Heart left ventricle (tissue), 16 donors: ENCODE results near the gene CNPY3. TPM values are rescaled to one million over a fixed set of nuclear protein-coding genes. Genes with fewer than 3 reads are reported as not detected.

Experiments used
- ATAC-seq, 4 donors: fragments of 200-7000 bp; cut with Tn5 transposase; one replicate each; pipeline ENCODE4 v1.9.1; 2020 to 2022; ENCODE audit warnings: moderate library complexity in 4 of 4, mild to moderate bottlenecking in 3 of 4, moderate number of reproducible peaks in 1 of 4
- DNase-seq, 5 donors: peaks; one replicate each; pipeline ENCODE4 v3.0.0-alpha.2; 2020
- H3K27ac ChIP-seq, 12 donors: fragments of 200-600 bp; sonication (generic) in 4 of 12; one replicate each; pipeline versions ENCODE4 v1.5.0 to v1.8.0; 2016 to 2022; ENCODE audit warnings: mild to moderate bottlenecking in 2 of 12
- H3K27me3 ChIP-seq, 9 donors: fragments of 200-600 bp; sonication (generic) in 2 of 9; one replicate each; pipeline versions ENCODE4 v1.5.1 to v1.8.0; 2016 to 2022; ENCODE audit warnings: mild to moderate bottlenecking in 3 of 9
- H3K36me3 ChIP-seq, 9 donors: fragments of 200-600 bp; sonication (generic) in 2 of 9; one replicate each; pipeline versions ENCODE4 v1.5.0 to v1.8.0; 2018 to 2022; ENCODE audit warnings: mild to moderate bottlenecking in 2 of 9
- H3K4me1 ChIP-seq, 12 donors: fragments of 200-600 bp; sonication (generic) in 4 of 12; one replicate each; pipeline versions ENCODE4 v1.5.0 to v1.8.0; 2016 to 2022; ENCODE audit warnings: mild to moderate bottlenecking in 3 of 12
- H3K4me3 ChIP-seq, 12 donors: fragments of 200-600 bp; sonication (generic) in 4 of 12; one replicate each; pipeline versions ENCODE4 v1.5.0 to v1.8.0; 2017 to 2022; ENCODE audit warnings: mild to moderate bottlenecking in 9 of 12, moderate library complexity in 4 of 12
- H3K9me3 ChIP-seq, 12 donors: fragments of 200-600 bp; sonication (generic) in 4 of 12; one replicate each; pipeline versions ENCODE4 v1.5.0 to v1.8.0; 2016 to 2022; ENCODE audit warnings: mild to moderate bottlenecking in 1 of 12
- CTCF ChIP-seq, 12 donors: fragments of 200-600 bp; sonication (generic) in 4 of 12; IDR thresholded peaks; one replicate each; pipeline versions ENCODE4 v1.5.0 to v1.8.0; 2018 to 2022; ENCODE audit warnings: antibody characterized with exemption in 12 of 12, mild to moderate bottlenecking in 5 of 12
- POLR2A ChIP-seq, 2 donors: fragments of 450-650 bp; IDR thresholded peaks; one replicate each; pipeline ENCODE4 v1.6.1; 2017; ENCODE audit warnings: antibody characterized with exemption in 2 of 2, mild to moderate bottlenecking in 2 of 2, moderate library complexity in 2 of 2
- WGBS, 4 donors: extraction: QIAGEN DNeasy Blood & Tissue Kit in 2 of 4; methylation state at CpG; one replicate each; pipeline versions ENCODE4 v1.1.5 to v1.1.7; 2013 to 2018; 5-methylcytosine and 5-hydroxymethylcytosine counted together
- intact Hi-C, 10 donors: fragments of 100-400 bp; cut with DNase I; formaldehyde crosslinking; loops; one replicate each; pipeline versions ENCODE4 v1.11.1 to v1.14.2; 2022
- polyA plus RNA-seq, 2 donors: library from polyadenylated mRNA; stranded (reverse); fragments of 200-250 nt; gene quantifications; one replicate each; pipeline ENCODE4 v1.2.3, GENCODE V29; 2013
- total RNA-seq, 9 donors: library from RNA; depleted of rRNA in 2 of 9; stranded (reverse); fragments of >200 nt in 2 of 9; fragmentation: NEBNext Ultra II Directional in 3 of 9; extraction: Animal tissue kit (Norgen Biotek cat#: 25700) in 3 of 9; gene quantifications; one replicate each; pipeline versions ENCODE4 v1.1.0 to v1.2.4, GENCODE V29; 2016 to 2023
- donor health status: ischemic (EF 13 %, LVEDD 7.1; RV severe dilation, severe dysfunction).
- donor health status: healthy with polysubstance abuse.
- donor health status: DM: no; HTN: yes; CAD: no.
- donor health status: DM: no; HTN: no; CAD: no.
- donor health status: ischemic (EF 25% LVEDD 6.9; RV normal size, moderate dysfunction).
- donor health status: ischemic (EF 25% LVEDD 5.7; RV mildly dilated, moderate dysfunction).
- donor health status: healthy.
- donor health status: DM: yes; HTN: yes; CAD: no.
- donor health status: ischemic (EF 35%, LVEDD 5.7; RV mildly dilated, moderate dysfunction).
- donor health status: nonischemic (EF 11% LVEDD 7.7; RV severe dilation, severe dysfunction).
- donor health status: DM: yes; HTN: yes; CAD: no.
- donor health status: PGD.
- donor health status: ischemic (EF 29% LVEDD 5.4; RV normal size, mild dysfunction).
- donor health status: nonischemic (EF 23%, LVEDD 6.1; RV moderate dilation, normal function).

The CNPY3 gene
- total and polyA plus RNA-seq, 11 donors: 13.8 to 44.0 (median 20.6) TPM

DNA sequence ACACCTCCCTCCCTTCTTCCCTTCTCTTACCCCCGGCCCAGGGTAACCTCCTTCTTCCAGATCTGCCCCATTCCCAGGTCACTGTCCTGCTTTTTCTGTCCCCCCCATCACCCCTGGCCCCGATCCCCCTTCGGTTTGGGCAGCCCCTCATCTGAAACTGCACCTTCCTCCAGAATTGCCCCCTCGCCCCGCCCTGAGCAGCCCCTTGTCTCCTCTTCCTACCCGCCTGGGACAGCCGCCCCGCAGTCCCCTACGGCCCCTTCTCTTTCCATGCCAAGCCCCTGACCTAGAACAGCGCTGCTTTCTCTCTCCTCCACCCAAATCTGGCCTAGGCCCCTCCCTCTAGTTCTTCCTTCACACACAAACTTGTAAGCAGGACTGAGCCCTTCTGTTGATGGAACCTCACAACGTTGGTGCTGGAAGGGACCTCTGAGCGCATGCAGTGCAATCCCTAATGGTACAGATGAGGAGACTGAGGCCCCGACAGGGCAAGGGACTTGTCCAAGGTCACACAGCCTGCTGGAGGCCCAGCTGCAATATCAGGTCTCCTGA, 55.7 kb downstream of the CNPY3 start:
- ATAC-seq (peak in 1 of 4 donors; percentile 6), DNase-seq (peak in 2 of 5 donors; percentile 24 to 30)
- Histone ChIP-seq H3K4me3 (peak overlapping the region; percentile 74 to 97 (median 86)), H3K27me3 (no peaks in the 10 kb centered on the region), H3K4me1 (peaks cover 3 to 54% (median 40%) of the 10 kb centered on the region in 12 donors), H3K36me3 (peaks cover 0 to 19% (median 11%) of the 10 kb centered on the region in 9 donors), H3K9me3 (no peaks in the 10 kb centered on the region), H3K27ac (peak overlapping the region in 11 of 12 donors; percentile 69 to 93 (median 91))
- TF ChIP-seq POLR2A (IDR thresholded peaks at IDR 0.05) (no peak), CTCF (IDR thresholded peaks at IDR 0.05) (no peak)
- WGBS, 4 donors: 12 to 16% (median 14%) methylated on average over 13 of the region's 13 CpGs
- intact Hi-C loops: loop anchor here in 4 of 10 donors (2.0 to 10.0 kb wide), 5 partner anchors 56 to 203 kb away; partner anchors contain the start of genes CNPY3 (in 2 of the 4), BICRAL (in 1 of the 4), KLC4 (in 1 of the 4) and MRPL2 (in 1 of the 4)

GRCh38 chr6:42987533-42988451, 58.5 kb downstream of the CNPY3 start:
- no peak for ATAC-seq
- TF ChIP-seq POLR2A (IDR thresholded peaks at IDR 0.05): no peak
- TF ChIP-seq CTCF (IDR thresholded peaks at IDR 0.05): no peak
- intact Hi-C loops: loop anchor here in 1 of 10 donors (10.0 kb wide), 1 partner anchor 83 kb away; no protein-coding TSS in a partner anchor
- Histone ChIP-seq H3K27me3 (no peaks in the 10 kb centered on the region), H3K4me3 (no peak overlapping the region), H3K27ac (no peak overlapping the region), H3K36me3 (peaks cover 0 to 38% (median 29%) of the 10 kb centered on the region in 9 donors), H3K9me3 (no peaks in the 10 kb centered on the region), H3K4me1 (peaks cover 3 to 51% (median 38%) of the 10 kb centered on the region in 12 donors)
- 64 to 83% (median 70%) methylated on average over 5 of the region's 5 CpGs for WGBS, 4 donors
- peak in 1 of 5 donors; percentile 16 for DNase-seq

DNA sequence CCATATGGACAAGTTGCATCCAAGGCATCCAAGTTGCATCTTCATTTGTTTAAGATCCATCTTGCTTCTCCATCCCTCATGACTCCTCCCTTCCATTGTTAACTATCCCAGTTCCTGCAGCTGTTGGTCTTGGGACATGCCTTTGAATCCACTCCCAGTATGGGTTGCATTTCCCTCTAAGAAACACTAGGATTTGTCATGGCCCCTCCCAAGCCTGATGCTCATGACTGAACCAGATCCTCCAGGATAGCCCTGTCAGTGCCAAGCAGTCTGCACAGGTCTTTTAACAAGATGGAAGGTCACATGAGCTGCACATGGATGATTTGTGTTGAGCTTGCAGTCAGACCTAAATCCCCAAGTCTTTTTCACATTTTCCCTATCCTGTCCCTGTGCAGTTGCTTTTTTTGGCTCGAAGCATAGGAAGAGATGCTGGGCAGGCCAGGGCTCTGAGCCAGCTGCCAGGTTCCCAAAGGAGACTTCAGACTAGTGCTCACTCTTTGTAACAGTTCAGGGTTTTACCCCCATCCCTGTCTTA, 59.3 kb downstream of the CNPY3 start:
- peak in 1 of 5 donors; percentile 17 for DNase-seq
- H3K27me3 ChIP-seq: no peaks in the 10 kb centered on the region
- peaks cover 0 to 42% (median 29%) of the 10 kb centered on the region in 9 donors for H3K36me3 ChIP-seq
- no peaks in the 10 kb centered on the region for H3K9me3 ChIP-seq
- no peak overlapping the region for H3K27ac ChIP-seq
- 7 to 19% (median 12%) methylated on average over 1 of the region's 1 CpG for WGBS, 4 donors
- H3K4me1 ChIP-seq: peaks cover 3 to 47% (median 37%) of the 10 kb centered on the region in 12 donors
- TF ChIP-seq POLR2A (IDR thresholded peaks at IDR 0.05) (no peak), CTCF (IDR thresholded peaks at IDR 0.05) (no peak)
- ATAC-seq: no peak
- intact Hi-C loops: loop anchor here in 1 of 10 donors (10.0 kb wide), 1 partner anchor 84 kb away; no protein-coding TSS in a partner anchor
- H3K4me3 ChIP-seq: no peak overlapping the region

Other genes with a start within 250 kb of the CNPY3 start
- gene PRPH2, start 206.9 kb upstream of the CNPY3 start, total RNA-seq: 1 to 10 TPM in 5 of 9 donors, under 1 TPM in 4; 0.44 to 2.6 (median 1.0) TPM
- under 1 TPM; 0.23 to 0.91 TPM for gene PRPH2, start 206.9 kb upstream of the CNPY3 start, polyA plus RNA-seq
- 10 to 100 TPM; 10.4 to 21.7 (median 15.4) TPM for gene TBCC, start 183.4 kb upstream of the CNPY3 start, total RNA-seq
- gene TBCC, start 183.4 kb upstream of the CNPY3 start, polyA plus RNA-seq: 10 to 100 TPM; 16.9 to 19.7 TPM
- 10 to 100 TPM in 8 of 9 donors, 1 to 10 TPM in 1; 9.9 to 17.1 (median 13.3) TPM for gene BICRAL, start 147.4 kb upstream of the CNPY3 start, total RNA-seq
- gene BICRAL, start 147.4 kb upstream of the CNPY3 start, polyA plus RNA-seq: 1 to 10 TPM; 2.5 to 6.0 TPM
- gene RPL7L1, start 49.9 kb upstream of the CNPY3 start, total RNA-seq: 10 to 100 TPM; 39.8 to 71.1 (median 49.2) TPM
- gene RPL7L1, start 49.9 kb upstream of the CNPY3 start, polyA plus RNA-seq: 10 to 100 TPM; 25.8 to 95.7 TPM
- gene PTCRA, start 13.4 kb upstream of the CNPY3 start, total RNA-seq: 1 to 10 TPM in 1 of 9 donors, not detected in 8; 1.7 TPM
- gene PTCRA, start 13.4 kb upstream of the CNPY3 start, polyA plus RNA-seq: not detected
- 10 to 100 TPM in 2 of 9 donors, 1 to 10 TPM in 3, under 1 TPM in 4; 0.36 to 32.0 (median 1.1) TPM for gene GNMT, start 31.3 kb downstream of the CNPY3 start, total RNA-seq
- 1 to 10 TPM; 1.9 to 7.1 TPM for gene GNMT, start 31.3 kb downstream of the CNPY3 start, polyA plus RNA-seq
- gene PEX6, start 49.7 kb downstream of the CNPY3 start, total RNA-seq: 10 to 100 TPM; 11.2 to 27.3 (median 19.6) TPM
- gene PEX6, start 49.7 kb downstream of the CNPY3 start, polyA plus RNA-seq: 10 to 100 TPM; 10.3 to 14.6 TPM
- gene PPP2R5D, start 55.1 kb downstream of the CNPY3 start, total RNA-seq: 10 to 100 TPM; 30.9 to 51.3 (median 35.1) TPM
- 10 to 100 TPM; 21.4 to 50.2 TPM for gene PPP2R5D, start 55.1 kb downstream of the CNPY3 start, polyA plus RNA-seq
- 10 to 100 TPM; 24.5 to 46.2 (median 32.1) TPM for gene MEA1, start 84.5 kb downstream of the CNPY3 start, total RNA-seq
- 10 to 100 TPM; 49.7 to 56.7 TPM for gene MEA1, start 84.5 kb downstream of the CNPY3 start, polyA plus RNA-seq
- 100 to 1,000 TPM in 5 of 9 donors, 10 to 100 TPM in 4; 79.4 to 180 (median 102) TPM for gene KLHDC3, start 84.8 kb downstream of the CNPY3 start, total RNA-seq
- 100 to 1,000 TPM; 112 to 147 TPM for gene KLHDC3, start 84.8 kb downstream of the CNPY3 start, polyA plus RNA-seq
- 10 to 100 TPM; 22.7 to 36.5 (median 32.3) TPM for gene RRP36, start 92.1 kb downstream of the CNPY3 start, total RNA-seq
- gene RRP36, start 92.1 kb downstream of the CNPY3 start, polyA plus RNA-seq: 10 to 100 TPM; 18.7 to 53.4 TPM
- gene CUL7, start 124.4 kb downstream of the CNPY3 start, total RNA-seq: 10 to 100 TPM in 2 of 9 donors, 1 to 10 TPM in 7; 5.6 to 13.2 (median 7.9) TPM
- gene CUL7, start 124.4 kb downstream of the CNPY3 start, polyA plus RNA-seq: 1 to 10 TPM; 3.5 to 6.1 TPM
- 10 to 100 TPM; 54.0 to 98.5 (median 83.1) TPM for gene MRPL2, start 130.0 kb downstream of the CNPY3 start, total RNA-seq
- gene MRPL2, start 130.0 kb downstream of the CNPY3 start, polyA plus RNA-seq: 100 to 1,000 TPM; 119 to 142 TPM
- gene KLC4, start 130.2 kb downstream of the CNPY3 start, total RNA-seq: 10 to 100 TPM; 18.8 to 35.4 (median 26.9) TPM
- gene KLC4, start 130.2 kb downstream of the CNPY3 start, polyA plus RNA-seq: 10 to 100 TPM; 23.5 to 30.0 TPM
- gene PTK7, start 146.8 kb downstream of the CNPY3 start, total RNA-seq: 10 to 100 TPM in 1 of 9 donors, 1 to 10 TPM in 8; 1.4 to 10.4 (median 1.9) TPM
- 1 to 10 TPM; 1.8 to 4.8 TPM for gene PTK7, start 146.8 kb downstream of the CNPY3 start, polyA plus RNA-seq
- 10 to 100 TPM; 49.8 to 94.4 (median 73.3) TPM for gene SRF, start 241.8 kb downstream of the CNPY3 start, total RNA-seq
- 10 to 100 TPM; 43.5 to 90.6 TPM for gene SRF, start 241.8 kb downstream of the CNPY3 start, polyA plus RNA-seq